NCI-H345 treated with DMSO at 0.1 percent for 48 hours (cell line): ENCODE measurements around the gene APOL3.
"Not testable (repeated sequence)": the region's sequence is repeated elsewhere in the genome, so short reads cannot be mapped to it uniquely, and the experiment has no call there.

ENCODE experiments used
- DNase-seq: peaks from one replicate; lab custom pipeline; 2025; ENCODE audit not compliant: unreplicated experiment; lab: John Stamatoyannopoulos, UW

The APOL3 gene

DNA sequence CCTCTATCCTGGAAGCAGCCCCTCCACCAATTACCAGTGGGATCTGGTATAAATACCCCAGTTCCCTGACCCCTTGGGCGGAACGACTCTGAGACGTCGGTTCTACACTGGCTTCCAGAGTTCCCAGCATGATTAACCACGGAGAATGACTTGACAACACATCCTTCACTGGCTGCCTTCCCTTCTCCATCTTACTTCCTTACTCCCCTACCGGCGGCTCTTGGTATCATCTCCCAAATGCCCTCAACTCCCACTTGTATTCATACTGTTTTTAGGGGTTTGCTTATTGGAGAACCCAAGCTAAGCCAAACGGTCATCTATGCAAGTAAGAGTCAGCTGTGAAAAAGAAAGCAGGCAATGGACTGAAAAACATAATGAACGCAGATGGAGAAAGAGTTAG, 56.1 kb downstream of the APOL3 start:
- no peak for DNase-seq

DNA sequence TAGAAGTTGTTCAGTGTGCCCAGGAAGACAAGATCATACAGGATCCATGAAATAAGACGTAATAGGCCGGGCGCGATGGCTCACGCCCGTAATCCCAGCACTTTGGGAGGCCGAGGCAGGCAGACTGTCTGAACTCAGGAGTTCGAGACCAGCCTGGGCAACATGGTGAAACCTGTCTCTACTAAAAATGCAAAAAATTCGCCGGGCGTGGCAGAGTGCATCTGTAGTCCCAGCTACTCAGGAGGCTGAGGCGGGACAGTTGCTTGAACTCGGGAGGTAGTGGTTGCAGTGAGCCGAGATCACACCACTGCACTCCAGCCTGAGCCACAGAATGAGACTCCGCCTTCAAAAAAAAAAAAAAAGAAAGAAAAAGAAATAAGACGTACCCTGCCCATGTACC, 56.7 kb downstream of the APOL3 start:
- DNase-seq: no peak

DNA sequence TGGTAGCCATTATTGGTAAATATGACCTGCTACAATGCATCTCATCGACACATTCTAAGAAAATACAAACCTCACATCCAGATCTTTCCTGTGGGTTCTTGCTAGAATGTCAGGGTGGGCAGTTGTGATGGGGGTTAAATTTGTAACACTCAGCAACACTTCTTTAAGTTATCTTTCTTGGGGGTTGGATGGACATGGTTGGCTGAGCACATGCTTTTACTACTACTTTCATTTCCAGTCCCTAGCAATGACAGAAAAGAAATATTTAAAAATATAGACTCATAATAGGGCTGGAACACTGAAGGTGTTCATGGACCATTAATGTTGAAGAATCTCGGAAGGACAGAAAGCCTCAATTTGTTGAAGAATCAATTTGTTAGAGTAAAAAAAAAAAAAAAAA, 57.6 kb downstream of the APOL3 start:
- no peak for DNase-seq

DNA sequence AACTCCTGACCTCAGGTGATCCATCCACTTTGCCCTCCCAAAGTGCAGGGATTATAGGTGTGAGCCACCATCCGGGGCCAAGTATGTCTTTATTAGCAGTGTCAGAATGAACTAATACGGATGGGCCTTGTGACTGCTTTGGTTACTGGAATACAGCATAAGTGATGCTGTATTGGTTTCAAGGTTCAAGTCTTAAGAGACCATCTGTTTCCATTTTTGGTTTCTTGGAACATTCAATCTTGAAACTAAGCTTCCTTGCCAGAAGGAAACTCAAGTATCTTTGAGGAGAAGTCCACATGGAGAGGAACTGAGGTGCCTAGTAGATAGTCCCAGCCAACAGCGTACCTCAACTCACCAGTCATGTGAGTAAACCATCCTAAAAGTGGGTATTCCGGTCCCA, 58.8 kb downstream of the APOL3 start:
- no peak for DNase-seq

DNA sequence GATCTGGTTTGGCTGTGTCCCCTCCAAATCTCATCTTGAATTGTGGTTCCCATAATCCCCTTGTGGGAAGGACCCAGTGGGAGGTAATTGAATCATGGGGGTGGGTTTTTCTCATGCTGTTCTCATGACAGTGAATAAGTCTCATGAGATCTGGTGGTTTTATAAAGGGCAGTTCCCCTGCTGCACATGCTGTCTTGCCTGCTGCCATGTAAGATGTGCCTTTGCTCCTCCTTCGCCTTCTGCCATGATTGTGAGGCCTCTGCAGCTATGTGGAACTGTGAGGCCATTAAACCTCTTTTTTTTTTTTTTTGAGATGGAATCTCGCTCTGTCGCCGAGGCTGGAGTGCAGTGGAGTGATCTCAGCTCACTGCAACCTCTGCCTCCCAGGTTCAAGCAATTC, 59.6 kb downstream of the APOL3 start:
- not testable (repeated sequence) for DNase-seq

DNA sequence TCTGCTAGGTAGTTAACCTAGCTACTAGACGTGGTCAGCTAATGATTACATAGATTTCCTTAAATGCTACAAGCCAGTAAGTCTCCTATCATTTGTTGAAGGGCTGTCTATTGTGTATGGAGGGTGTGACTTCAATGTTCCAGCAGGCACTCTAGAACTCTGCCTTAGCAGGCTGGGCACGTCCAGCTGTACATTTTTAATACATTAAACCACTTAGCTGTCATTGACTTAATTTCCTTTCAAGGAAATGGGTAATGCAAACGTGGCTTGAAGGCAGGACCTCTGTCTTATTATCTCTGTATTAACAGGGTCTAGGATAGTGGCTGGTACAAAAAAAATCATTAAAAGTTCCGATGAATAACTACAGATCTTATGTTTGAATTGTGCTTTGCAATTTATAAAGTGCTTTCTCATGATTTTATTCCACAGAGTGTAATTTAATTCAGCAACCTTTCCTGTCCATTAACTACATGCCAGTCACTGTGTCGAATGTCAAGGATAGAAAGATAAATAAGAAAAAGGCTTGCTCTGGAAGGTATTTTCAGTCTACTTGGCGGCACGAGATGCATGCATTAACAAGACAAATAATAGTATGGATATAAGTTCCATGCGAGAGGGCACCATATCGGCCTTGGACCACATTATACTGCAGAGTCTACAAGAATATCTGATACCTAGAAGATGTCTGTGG, 60.3 kb downstream of the APOL3 start:
- DNase-seq: no peak

DNA sequence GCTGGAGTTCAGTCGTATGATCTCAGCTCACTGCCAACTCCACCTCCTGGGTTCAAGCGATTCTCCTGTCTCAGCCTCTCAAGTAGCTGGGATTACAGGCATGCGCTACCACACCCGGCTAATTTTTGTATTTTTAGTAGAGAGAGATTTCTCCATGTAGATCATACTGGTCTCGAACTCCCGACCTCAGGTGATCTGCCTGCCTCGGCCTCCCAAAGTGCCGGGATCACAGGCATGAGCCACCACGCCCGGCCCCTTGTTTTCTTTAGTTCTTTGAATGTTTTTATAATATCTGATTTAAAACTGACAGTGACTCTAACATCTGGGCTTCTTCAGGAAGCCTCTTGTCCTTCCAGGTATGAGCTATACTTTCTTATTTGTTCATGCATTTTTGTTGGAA, 61.0 kb downstream of the APOL3 start:
- DNase-seq: not testable (repeated sequence)

DNA sequence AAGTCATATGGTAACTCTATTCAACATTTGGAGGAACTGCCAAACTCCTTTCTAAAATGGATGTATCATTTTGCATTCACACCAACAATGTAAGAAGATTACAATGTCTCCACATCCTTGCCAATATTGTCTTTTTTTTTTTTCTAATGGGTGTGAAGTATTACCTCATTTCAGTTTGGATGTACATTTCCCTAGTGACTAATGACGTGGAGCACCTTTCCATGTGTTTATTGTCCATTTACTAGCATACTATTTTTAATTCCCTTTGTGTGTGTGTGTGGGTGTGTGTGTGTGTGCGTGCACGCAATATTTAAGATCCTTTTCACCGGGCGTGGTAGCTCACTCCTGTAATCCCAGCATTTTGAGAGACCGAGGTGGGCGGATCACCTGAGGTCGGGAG, 62.7 kb downstream of the APOL3 start:
- no peak for DNase-seq

DNA sequence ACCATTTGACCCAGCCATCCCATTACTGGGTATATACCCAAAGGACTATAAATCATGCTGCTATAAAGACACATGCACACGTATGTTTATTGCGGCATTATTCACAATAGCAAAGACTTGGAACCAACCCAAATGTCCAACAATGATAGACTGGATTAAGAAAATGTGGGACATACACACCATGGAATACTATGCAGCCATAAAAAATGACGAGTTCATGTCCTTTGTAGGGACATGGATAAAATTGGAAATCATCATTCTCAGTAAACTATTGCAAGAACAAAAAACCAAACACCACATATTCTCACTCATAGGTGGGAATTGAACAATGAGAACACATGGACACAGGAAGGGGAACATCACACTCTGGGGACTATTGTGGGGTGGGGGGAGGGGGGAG, 69.8 kb downstream of the APOL3 start:
- not testable (repeated sequence) for DNase-seq
